ENCODE results near the gene CABYR. TPM values are rescaled to one million over a fixed set of nuclear protein-coding genes. Genes with fewer than 3 reads are reported as not detected.

The CABYR gene
- total RNA-seq, 1 donor from 2014 or later, result not detected

DNA sequence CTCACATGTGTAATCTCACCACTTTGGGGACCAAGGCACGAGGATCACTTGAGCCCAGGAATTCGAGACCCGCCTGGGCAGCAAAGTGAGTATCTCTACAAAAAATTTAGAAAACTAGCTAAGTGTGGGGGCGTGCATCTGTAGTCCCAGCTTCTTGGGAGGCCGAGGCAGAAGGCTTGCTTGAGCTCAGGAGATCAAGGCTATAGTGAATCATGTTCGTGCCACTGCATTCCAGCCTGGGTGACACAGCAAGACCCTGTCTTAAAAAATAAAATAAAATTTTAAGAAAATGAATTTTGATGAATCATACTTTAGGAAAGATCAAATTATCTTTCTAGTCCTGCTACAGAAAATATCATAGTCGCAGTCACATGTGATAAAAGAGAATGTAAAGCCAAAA, 46.9 kb downstream of the CABYR start:
- Histone ChIP-seq H3K27me3 (no peaks in the 10 kb centered on the region), H3K4me1 (no peaks in the 10 kb centered on the region), H3K36me3 (peaks cover 3 to 4% of the 10 kb centered on the region in 2 donors), H3K27ac (no peak overlapping the region), H3K4me3 (no peak overlapping the region), H3K9me3 (no peaks in the 10 kb centered on the region)
- TF ChIP-seq CTCF (IDR thresholded peaks at IDR 0.05), result no peak
- intact Hi-C loops (cut with DNase I), result no loop called here
- no peak for DNase-seq (ENCODE audit: low spot score in 2 of 2)

GRCh38 chr18:24187049-24187448, 48.2 kb downstream of the CABYR start:
- intact Hi-C loops (cut with DNase I), result no loop called here
- no peaks in the 10 kb centered on the region for H3K4me1 ChIP-seq

DNA sequence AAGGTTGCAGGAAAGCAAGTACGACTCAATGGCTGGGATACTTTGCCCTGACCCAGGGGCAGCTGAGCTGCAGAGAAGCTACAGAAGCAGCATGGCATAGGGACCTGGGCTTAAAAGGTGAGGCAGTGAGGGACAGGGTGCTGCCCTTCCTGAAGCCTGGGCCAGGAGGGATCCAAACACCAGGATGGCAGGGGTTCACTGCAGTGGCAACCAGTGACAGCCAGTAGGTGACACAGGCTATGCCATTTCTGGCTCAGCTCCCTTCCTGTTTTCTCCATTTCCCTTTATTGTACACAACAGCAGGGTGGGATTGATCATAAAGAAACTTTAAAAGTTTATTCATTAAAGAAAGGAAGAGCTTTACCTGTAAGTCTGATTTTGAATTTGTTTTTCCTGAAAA, 48.8 kb downstream of the CABYR start:
- Histone ChIP-seq H3K4me1 (no peaks in the 10 kb centered on the region), H3K27ac (no peak overlapping the region), H3K4me3 (no peak overlapping the region), H3K9me3 (no peaks in the 10 kb centered on the region), H3K36me3 (peaks cover 0 to 4% of the 10 kb centered on the region in 2 donors), H3K27me3 (no peaks in the 10 kb centered on the region)
- TF ChIP-seq CTCF (IDR thresholded peaks at IDR 0.05), result no peak
- intact Hi-C loops (cut with DNase I), result no loop called here
- DNase-seq (ENCODE audit: low spot score in 2 of 2), result no peak

More at GRCh38 chr18:24187049-24187448, 48.2 kb downstream of the CABYR start:
- no peak for TF ChIP-seq CTCF (IDR thresholded peaks at IDR 0.05)
- Histone ChIP-seq H3K4me3 (no peak overlapping the region), H3K27me3 (no peaks in the 10 kb centered on the region), H3K9me3 (no peaks in the 10 kb centered on the region), H3K36me3 (peaks cover 0 to 4% of the 10 kb centered on the region in 2 donors), H3K27ac (no peak overlapping the region)
- DNase-seq (ENCODE audit: low spot score in 2 of 2), result no peak

DNA sequence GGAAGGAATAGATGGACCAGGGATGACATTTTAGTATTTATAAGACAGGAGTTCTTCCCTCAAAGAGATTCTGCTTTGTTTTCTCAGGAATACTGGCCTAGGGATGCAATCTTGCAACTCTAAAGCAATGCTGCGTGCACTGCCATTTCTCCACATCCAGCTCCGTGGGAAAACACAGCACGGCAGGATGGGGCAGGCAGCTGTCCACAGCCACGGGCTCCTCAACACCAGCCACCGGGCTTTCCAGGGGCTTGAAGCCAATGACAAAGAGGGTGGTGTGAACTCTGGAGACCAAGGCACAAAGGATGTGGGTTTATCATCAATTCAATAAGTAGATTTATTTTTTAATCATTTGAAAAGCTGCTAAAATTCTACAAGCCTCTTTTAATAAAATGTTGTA, 49.3 kb downstream of the CABYR start:
- no peak for DNase-seq (ENCODE audit: low spot score in 2 of 2)
- Histone ChIP-seq H3K27ac (no peak overlapping the region), H3K9me3 (no peaks in the 10 kb centered on the region), H3K36me3 (peaks cover 0 to 4% of the 10 kb centered on the region in 2 donors), H3K4me3 (no peak overlapping the region), H3K27me3 (no peaks in the 10 kb centered on the region), H3K4me1 (no peaks in the 10 kb centered on the region)
- no peak for TF ChIP-seq CTCF (IDR thresholded peaks at IDR 0.05)
- intact Hi-C loops (cut with DNase I), result no loop called here

DNA sequence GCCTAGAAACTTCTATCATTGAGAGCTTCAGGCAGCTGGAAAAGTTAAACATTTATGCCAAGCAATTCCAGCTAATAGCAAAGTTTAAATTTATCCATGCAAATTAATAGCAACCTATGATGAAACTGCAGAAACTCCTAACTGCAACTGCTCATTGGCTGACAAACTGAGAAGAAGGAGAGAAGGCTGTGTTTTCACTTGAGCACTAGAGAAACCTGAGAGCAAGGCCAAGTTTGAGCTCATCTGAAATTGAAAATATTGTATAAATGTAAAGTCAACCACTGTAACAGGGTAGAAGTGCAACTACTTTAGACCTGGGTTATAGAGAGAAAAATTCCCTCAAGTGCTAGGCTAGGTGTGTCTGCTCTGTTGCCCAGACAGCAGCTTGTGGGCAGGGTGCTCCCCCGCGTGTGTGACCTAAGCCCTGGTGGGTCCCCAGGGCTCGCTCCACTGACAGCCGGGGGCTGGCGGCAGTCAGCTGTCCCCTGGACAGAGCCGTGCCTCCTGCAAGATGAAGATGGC, 50.2 kb downstream of the CABYR start:
- intact Hi-C loops (cut with DNase I), result no loop called here
- Histone ChIP-seq H3K4me3 (no peak overlapping the region), H3K36me3 (peaks cover 0 to 4% of the 10 kb centered on the region in 2 donors), H3K4me1 (no peaks in the 10 kb centered on the region), H3K27me3 (no peaks in the 10 kb centered on the region), H3K9me3 (no peaks in the 10 kb centered on the region), H3K27ac (no peak overlapping the region)
- no peak for TF ChIP-seq CTCF (IDR thresholded peaks at IDR 0.05)
- no peak for DNase-seq (ENCODE audit: low spot score in 2 of 2)

Data from ascending aorta (tissue), 2 donors.